GM18861 (cell line): Measurements from ENCODE around the gene SFTPA1.
"Not testable (repeated sequence)": the region's sequence is repeated elsewhere in the genome, so short reads cannot be mapped to it uniquely, and the experiment has no call there.

Experiments
- ATAC-seq: cut with Tn5 transposase; IDR thresholded peaks from one replicate; pipeline ENCODE4 v1.9.1; 2021; ENCODE audit not compliant: unreplicated experiment

The SFTPA1 gene

DNA sequence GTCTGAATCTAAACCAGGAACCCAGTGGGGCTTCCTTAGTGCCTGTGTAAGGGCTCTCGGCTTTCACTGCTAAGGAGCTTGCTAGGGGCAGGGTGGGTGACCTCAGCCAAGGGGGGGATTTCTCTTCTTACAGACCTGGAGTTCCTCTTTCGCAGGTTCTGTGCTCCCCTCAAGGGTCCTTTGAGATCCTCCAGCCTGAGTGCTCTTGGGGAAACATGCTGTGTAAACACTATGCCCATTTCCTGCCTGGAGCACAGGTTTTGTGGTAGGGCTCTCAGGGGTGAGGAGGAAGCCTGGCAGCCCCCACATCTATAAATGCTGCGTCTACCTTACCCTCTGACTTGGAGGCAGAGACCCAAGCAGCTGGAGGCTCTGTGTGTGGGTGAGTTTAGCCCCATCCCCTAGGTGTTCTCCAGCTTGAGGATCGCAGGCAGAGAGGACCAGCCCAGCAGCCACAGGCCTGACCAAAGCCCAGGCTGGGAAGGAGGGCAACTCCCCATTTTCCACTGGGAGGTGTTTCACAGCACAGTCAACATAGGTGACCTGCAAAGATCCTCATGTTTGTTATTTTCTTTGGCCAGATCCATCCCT lies at the start of gene SFTPA1:
Gene SFTPA1, plus strand, starts transcription at position 339 of the 591 bp plus-strand sequence. CDS start 887 bp downstream, outside the sequence.
- no peak for ATAC-seq

DNA sequence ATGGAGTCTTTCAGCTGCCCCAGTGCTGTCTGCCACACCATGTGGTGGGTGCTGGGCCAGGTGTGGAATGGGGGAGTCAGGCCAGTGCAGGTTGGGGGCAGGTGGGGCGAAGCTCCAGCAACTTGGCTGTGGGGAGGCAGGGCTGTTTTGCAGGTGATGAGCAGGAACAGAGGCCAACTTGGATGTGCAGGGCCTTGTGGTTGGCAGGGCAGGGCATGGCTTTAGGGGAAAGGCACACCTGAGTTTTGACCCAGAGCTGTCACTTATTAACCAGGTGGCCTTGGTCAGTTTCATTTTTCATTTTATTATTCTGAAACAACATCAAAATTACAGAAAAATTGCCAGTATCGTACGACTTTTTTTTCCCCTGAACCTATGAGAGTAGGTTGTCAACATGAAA lies 49.5 kb upstream of the SFTPA1 start:
- ATAC-seq: no peak

DNA sequence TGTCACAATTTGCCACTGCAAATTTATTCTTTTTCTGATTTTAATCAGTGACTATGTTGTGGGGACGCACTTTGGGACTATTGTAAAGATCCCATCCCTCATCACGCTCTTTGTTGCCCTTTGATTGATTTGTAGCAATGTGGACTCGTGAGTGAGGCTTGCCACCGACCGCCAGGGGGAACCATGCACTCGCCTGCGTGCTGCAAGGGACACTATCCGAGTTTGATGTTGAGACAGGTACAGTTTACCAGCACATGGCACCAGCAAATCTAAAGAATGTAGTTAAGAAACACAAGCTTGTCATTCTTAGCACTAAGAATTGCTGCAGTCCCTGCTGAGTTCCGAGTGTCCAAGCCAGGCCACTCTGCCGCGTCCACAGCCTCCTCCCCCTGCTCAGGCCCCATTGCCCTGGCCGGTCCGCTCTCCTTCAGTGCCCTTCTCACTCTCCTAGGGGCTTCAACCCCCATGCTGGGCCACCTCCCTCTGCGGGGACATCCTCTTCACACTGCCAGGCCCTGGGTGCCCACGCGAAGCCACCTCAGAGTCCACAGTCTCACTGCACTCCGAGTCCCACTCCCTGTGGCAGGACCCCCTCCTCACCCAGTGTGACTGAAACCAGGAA lies 48.5 kb upstream of the SFTPA1 start:
- no peak for ATAC-seq

DNA sequence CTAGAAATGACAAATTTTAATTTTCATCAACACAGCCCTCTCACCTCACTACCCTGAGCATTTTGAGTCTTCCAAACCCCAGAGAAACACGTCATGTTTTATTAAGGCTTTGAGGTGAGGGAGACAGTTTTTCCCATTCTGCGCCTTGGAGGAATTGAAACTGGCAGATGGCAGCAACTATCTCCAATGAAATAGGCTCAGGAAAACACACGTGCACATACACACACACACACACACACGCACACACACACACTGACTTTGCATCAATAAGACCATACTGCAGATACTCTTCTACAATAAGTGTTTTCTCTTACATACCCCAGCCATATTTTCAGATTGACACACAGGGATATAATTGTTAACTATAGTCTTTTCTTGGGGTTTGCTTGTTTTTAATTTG lies 47.3 kb upstream of the SFTPA1 start:
- ATAC-seq: no peak

DNA sequence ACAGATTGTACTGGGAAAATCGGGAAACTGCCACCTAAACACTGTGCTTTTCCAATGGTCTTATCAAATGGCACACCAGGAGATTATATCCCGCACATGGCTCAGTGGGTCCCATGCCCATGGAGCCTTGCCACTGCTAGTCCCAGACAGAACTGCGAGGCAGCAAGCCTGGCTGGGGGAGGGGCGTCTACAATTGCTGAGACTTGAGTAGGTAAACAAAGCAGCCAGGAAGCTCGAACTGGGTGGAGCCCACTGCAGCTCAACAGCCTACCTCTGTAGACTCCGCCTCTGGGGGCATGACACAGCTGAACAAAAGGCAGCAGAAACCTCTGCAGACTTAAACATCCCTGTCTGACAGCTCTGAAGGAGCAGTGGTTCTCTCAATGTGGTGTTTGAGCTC lies 40.1 kb upstream of the SFTPA1 start:
- not testable (repeated sequence) for ATAC-seq

DNA sequence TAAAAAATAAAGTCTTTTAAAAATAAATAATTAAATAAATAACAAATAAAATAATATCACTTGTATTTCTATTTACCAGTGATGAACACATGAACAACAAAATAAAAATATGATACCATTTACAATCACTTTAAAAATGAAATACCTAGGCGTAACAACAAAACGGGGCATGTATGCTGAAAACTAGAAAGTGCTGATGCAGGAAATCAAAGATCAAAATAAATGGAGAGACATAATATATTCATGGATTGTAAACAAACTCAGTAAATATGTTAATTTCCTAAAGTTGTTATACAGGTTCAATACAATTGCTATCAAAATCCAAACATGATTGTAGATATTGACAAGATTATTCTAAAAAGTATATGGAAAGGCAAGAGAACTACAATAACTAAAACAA lies 31.4 kb upstream of the SFTPA1 start:
- no peak for ATAC-seq

DNA sequence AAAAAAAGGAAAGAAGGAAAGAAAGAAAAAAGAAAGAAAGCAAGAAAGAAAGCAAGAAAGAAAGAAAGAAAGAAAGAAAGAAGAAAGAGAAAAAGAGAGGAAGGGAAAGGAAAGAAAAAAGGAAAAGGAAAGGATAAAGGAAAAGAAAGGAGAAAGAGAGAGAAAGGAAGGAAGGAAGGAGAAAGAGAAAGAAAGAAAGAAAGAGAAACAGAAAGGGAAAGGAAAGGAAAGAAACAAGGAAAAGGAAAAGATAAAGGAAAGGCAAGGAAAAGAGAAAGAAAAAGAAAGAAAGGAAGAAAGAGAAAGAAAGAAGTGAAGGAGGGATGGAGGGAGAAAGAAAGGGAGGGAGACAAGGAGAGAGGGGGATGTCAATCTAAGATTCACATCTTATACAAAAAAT lies 29.7 kb upstream of the SFTPA1 start:
- ATAC-seq: no peak

DNA sequence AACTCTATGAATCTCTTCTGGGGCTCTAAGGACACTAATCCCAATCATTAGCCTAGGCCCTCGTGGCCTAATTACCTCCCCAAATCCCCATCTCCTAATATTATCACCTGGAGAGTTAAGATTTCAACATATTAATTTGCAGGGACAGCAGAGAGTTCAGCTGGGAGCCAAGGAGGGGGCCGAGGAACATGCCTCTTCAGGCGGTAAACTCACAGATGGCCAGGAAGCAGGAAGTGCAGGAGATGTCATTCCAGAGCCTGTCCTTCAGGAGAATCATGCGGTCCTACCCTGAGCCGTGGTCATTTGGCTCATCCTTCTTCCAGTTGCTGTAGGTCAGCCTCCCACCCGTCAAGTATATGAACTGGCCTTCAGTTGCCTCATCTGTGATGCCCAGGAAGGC lies 28.6 kb upstream of the SFTPA1 start:
- ATAC-seq: no peak

DNA sequence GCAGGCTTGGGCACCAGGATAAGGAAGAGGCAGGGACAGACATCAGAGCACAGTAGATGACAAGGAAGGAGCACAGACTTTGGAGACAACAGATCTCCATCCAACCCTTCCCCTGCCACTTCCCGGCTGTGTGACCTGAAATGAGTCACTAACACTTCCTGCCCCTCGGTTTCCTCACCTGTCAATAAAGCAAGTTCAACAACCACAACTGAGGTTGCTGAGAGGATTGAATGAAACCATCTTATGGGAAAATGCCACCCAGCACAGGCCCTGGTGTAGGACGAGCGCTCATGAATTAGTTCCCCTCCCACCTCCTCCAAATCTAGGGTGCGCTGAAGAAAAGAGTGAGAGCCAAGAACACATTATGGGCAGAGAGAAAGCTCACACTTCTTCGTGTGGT lies 27.8 kb upstream of the SFTPA1 start:
- not testable (repeated sequence) for ATAC-seq

DNA sequence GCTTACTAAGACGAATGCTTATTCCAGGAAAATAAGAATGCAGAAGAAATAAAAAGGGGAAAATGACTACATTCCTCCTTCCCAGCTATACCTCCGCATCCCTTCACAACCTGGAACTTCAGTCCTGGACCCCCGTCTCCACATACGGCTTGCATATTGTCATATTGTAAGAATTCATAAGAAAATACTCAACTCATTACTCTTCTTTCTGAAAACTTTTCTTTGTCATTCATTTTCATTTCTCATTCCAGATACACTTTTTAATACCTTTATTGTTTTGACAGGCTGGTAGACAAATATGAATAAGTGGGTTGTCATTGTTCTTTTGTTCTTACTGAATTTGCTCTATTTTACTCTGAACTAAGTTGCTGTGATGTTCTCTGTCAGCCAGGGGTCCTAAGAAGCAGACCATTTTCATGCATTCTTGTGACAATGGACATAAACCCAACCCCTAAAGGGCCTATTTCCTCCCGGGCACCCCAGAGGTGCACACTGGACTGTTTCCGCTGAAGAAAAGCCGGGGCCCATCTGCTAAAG lies 27.2 kb upstream of the SFTPA1 start:
- no peak for ATAC-seq

DNA sequence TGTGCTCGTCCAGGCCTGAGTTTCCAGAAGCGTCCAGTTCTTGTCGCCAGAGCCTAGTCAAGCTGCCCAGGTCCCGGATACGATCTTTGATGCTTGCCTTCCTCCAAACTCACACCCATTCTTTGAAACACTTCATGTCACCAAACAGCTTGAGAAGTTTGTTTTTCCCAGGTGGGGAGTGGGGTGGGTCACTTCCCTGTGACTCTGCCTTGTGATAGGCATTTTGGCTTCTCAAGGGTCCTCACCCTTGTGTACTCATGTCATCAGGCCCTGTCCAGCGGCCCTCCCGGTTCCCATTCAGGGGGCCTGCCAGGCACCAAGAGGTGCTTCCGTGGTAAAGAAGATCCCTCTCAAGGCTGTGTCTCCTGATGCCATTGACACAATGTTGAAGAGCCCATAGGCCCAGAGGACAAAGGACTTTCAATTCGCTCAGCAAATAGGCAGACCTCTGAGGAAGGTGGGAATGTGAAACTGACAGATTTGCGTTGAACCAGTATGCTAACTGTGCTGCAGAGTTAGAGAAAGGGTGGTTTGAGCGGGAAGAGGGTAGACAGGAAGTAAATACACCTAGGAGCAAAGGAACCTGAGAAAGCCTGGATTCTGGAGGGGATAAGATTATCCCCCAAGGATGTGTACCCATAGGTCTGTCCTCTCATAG lies 24.7 kb upstream of the SFTPA1 start:
- no peak for ATAC-seq

DNA sequence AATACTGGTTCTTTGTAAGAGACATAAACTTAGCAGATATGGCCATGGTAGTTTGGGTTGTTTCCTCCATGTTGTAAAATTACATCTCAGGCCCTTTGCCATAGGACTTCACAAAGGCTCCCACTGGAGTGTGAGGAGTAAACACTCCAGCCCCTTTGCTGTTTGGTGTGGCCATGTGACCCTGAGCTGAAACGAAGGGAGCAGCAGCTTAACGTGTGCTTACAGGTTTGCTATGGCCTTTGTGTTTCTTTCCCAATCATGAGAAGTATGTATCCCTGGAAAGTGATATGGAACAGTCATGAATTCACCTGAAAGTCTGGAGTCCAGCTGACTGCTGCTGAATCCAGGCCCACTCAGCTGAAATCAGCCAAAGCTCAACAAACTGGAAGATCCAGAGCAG lies 23.8 kb upstream of the SFTPA1 start:
- ATAC-seq: no peak

DNA sequence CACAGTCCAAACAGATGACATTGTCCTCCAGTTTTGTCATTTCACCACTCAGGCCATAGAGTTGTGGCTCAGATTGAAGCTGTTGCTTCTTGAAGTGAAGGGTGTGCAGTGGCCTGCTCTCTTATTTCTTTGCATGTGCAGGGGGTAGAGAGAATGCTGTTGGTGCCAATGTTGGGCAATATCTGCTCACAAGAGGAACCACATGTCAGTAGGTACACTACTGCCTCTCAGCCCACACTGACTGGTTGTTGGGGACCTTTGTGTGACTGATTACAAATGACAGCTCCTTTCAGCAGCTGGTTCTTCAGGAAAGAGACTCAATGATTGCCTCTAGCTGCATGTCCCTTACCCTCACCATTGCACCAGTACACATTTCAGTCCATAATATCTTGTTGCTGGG lies 21.9 kb upstream of the SFTPA1 start:
- no peak for ATAC-seq

DNA sequence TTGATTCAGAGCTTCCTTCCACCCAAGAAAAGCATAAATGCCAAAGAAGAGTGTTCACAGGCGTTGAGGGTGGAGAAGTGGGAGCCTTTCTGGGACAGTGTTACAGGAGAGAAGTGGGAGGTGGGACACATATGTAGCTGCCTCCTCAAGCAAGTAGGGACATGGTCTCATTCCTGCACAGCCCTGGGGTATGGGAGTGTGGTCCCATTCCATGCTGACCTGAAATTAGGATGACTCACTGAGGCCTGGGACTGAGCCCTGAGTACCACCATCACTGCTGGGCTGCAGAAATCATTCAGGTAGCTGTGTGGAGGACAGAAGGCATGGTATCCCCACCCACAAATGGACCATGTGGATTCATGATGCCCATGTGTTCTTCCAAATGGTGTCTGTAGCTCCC lies 17.4 kb upstream of the SFTPA1 start:
- no peak for ATAC-seq

DNA sequence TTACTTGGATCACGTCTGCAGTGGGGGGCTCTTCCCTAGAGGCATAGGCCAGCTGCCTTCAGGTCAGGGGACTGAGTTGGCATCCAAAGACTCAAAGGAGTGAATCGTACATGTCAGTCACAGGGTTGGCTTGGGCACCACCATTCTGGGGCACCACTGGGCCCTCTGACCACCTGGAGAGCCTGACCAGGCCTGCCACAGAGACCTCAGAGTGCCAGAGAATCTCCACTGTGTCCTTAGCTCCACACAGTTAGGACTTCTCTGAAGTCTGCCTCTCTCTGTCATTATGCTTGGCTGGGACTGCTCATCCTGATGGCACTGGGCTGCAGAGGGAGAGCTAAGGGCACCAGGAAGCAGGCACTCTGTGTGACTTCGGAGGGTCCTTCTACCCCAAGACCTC lies 16.2 kb upstream of the SFTPA1 start:
- not testable (repeated sequence) for ATAC-seq

DNA sequence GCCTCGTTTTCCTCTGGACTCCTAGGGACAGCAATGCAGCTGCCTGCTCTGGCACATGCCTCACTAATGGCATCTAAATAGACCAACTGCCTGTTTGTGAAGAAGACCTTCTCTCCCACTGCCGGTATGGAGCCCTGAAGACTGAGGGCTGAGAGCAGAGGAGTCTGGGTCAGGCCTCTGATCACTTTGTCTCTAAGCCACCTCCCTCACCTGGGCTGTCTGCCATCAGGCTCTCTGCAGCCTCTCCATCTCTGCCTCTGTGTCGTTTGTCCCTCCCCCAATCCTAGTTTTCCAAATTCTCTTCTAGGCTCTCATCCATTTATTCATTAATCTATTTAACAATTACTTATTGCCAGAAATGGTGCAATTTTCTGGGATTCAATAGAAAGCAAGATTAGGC lies 15.2 kb upstream of the SFTPA1 start:
- ATAC-seq: no peak

DNA sequence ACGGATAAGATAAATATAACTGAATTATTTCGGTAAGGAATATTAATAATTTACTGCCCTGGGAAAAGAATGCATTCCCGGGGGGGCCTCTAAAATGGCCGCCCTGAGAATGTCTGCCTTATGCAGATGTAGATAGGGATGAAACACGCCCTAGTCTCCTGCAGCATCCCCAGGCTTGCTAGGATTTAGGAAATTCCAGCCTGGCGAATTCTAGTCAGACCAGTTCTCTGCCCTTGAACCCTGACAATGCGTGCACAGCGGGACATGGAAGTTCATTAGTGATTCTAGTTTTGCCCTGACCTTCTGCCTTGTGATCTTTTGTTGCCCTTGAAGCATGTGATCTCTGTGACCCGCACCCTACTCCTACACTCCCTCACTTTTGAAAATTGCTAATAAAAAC lies 11.1 kb upstream of the SFTPA1 start:
- not testable (repeated sequence) for ATAC-seq

DNA sequence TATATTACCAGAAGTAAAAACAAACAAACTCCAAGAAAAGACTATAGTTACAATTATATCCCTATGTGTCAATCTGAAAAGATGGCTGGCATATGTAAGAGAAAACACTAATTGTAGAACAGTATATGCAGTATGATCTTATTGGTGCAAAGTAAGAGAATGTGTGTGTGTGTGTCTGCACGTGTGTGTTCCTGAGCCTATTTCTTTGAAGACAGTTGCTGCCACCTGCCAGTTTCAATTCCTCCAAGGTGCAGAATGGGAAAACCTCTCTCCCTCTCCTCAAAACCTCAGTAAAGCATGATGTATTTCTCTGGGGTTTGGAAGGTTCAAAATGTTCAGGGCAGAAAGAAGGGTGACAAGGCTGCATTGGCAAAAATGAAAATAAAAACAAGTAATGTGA lies 8.8 kb upstream of the SFTPA1 start:
- ATAC-seq: no peak

DNA sequence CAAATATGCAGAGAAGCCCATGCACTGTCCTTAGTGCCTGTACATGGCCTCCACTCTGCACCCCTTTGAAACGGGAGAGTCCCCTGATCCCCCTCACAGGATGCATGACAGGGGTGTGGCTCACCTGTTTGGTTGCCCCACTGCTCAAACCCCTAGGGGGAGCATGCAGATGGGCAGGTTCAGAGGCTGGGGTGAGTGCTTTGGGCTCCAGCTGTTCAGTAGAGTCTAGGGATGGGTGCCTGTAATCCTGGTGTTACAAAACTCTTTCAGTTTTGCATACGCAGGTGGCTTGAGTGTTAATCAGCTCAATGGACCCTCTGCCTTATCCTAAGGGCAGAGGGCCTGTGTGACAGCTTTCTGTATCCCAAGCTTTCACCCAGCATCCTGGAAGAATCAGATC lies 7.8 kb upstream of the SFTPA1 start:
- ATAC-seq: no peak

DNA sequence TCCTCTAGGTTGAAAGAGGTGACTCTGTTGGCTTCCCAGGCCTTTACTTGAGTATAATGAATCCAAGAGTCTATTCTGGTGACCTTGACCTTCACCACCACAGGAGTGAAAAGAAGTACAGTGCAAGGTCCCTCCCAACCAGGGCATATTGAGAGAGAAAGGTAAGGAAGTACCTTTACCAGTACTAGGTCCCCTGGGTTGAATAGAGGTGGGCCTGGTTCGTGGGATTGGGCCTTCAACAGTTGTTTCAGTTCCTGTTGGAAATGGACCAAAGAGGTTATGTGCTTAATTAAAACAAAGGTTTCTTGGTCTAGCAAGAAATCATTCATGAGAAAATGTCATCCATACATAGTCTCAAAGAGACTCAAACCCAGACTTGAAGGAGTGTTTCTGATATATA lies 6.4 kb upstream of the SFTPA1 start:
- ATAC-seq: no peak

DNA sequence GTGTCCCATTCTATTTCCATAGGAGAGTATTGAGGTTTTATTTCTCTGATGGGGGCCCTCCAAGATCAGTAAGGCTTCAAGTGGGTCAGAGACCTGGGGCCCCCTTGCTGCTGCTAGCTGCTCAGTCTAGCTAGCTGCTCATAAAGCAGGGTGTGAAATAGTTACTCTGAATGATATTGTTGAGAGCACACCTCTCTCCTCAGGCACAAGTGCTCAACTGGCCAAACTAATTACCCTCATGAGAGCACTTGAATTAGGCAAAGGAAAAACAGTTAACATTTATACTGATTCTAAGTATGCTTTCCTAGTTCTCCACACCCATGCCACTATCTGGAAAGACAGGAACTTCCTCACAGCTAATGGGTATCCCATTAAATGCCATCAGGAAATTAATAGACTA lies 5.4 kb upstream of the SFTPA1 start:
- ATAC-seq: no peak
